Lower lobe of right lung (tissue), 2 donors: ENCODE measurements around the gene LDB2. TPM values are rescaled to one million over a fixed set of nuclear protein-coding genes. Genes with fewer than 3 reads are reported as not detected.

Experiments
- ATAC-seq, 2 donors: fragments of 200-7000 bp; cut with Tn5 transposase; one replicate each; pipeline ENCODE4 v1.9.1; 2020 to 2022; ENCODE audit warnings: mild to moderate bottlenecking in 2 of 2, moderate library complexity in 2 of 2
- DNase-seq: peaks from one replicate; pipeline ENCODE4 v3.0.0-alpha.2; 2020
- H3K27ac ChIP-seq: fragments of 200-600 bp; one replicate; pipeline ENCODE4 v1.8.0; 2022
- H3K27me3 ChIP-seq: fragments of 200-600 bp; one replicate; pipeline ENCODE4 v1.8.0; 2022; ENCODE audit warnings: low read depth
- H3K36me3 ChIP-seq: fragments of 200-600 bp; one replicate; pipeline ENCODE4 v1.8.0; 2022; ENCODE audit warnings: mild to moderate bottlenecking
- H3K4me1 ChIP-seq: fragments of 200-600 bp; one replicate; pipeline ENCODE4 v1.8.0; 2022
- H3K4me3 ChIP-seq: fragments of 200-600 bp; one replicate; pipeline ENCODE4 v1.8.0; 2022; ENCODE audit warnings: mild to moderate bottlenecking
- H3K9me3 ChIP-seq: fragments of 200-600 bp; one replicate; pipeline ENCODE4 v1.8.0; 2022
- intact Hi-C: fragments of 100-400 bp; cut with DNase I; formaldehyde crosslinking; loops from one replicate; pipeline ENCODE4 v1.11.0; 2022
- total RNA-seq: library from RNA; stranded (reverse); fragmentation: NEBNext Ultra II Directional; extraction: Animal tissue kit (Norgen Biotek cat#: 25700); gene quantifications from one replicate; pipeline ENCODE4 v1.2.1, GENCODE V29; 2021
- TF ChIP-seq, protein P1 (sequence below): fragments of 200-600 bp; IDR thresholded peaks from one replicate; pipeline ENCODE4 v1.8.0; 2022; ENCODE audit warnings: antibody characterized with exemption, mild to moderate bottlenecking
- donor health status: DM: no; HTN: yes; CAD: no; lungs with severe emphysema.

LDB2 gene
- total RNA-seq, 1 donor from 2014 or later: 113 TPM

- ATAC-seq: no peak
- H3K4me3 ChIP-seq: no peak overlapping the region
- no peaks in the 10 kb centered on the region for H3K27me3 ChIP-seq
- no peak for DNase-seq
- H3K9me3 ChIP-seq: no peaks in the 10 kb centered on the region
- no peaks in the 10 kb centered on the region for H3K4me1 ChIP-seq
- intact Hi-C loops: no loop called here
- TF ChIP-seq, protein P1, sequence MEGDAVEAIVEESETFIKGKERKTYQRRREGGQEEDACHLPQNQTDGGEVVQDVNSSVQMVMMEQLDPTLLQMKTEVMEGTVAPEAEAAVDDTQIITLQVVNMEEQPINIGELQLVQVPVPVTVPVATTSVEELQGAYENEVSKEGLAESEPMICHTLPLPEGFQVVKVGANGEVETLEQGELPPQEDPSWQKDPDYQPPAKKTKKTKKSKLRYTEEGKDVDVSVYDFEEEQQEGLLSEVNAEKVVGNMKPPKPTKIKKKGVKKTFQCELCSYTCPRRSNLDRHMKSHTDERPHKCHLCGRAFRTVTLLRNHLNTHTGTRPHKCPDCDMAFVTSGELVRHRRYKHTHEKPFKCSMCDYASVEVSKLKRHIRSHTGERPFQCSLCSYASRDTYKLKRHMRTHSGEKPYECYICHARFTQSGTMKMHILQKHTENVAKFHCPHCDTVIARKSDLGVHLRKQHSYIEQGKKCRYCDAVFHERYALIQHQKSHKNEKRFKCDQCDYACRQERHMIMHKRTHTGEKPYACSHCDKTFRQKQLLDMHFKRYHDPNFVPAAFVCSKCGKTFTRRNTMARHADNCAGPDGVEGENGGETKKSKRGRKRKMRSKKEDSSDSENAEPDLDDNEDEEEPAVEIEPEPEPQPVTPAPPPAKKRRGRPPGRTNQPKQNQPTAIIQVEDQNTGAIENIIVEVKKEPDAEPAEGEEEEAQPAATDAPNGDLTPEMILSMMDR: no peak
- H3K27ac ChIP-seq: no peak overlapping the region
- H3K36me3 ChIP-seq: no peaks in the 10 kb centered on the region
These were observed 158.3 kb downstream of the LDB2 start for GRCh38 chr4:16739997-16740624.

- Histone ChIP-seq H3K4me3 (no peak overlapping the region), H3K4me1 (no peaks in the 10 kb centered on the region), H3K27ac (no peak overlapping the region), H3K36me3 (no peaks in the 10 kb centered on the region), H3K9me3 (no peaks in the 10 kb centered on the region), H3K27me3 (no peaks in the 10 kb centered on the region)
- DNase-seq: no peak
- TF ChIP-seq, protein P1: no peak
- intact Hi-C loops: no loop called here
- no peak for ATAC-seq
These were observed 159.9 kb downstream of the LDB2 start for GRCh38 chr4:16738558-16738957.

DNA sequence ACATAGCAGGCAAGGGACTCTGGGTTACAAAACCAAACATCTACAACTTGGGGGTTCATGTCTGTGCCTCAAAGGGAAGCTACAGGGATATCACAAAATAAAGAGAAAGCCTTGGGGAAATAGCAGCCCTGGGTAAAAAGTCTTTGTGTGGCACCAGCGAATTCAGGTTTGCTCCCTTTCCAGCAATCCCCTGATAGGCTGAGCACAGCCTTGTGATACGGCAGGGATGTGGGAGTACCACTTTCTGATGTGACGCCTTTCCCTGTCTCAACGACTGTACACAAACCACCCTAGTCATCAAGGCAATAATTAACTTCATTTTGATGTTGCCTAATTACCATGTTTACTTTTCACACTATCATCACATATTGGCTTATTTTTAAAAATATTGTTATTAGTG lies 164.9 kb downstream of the LDB2 start:
- ATAC-seq (no peak), DNase-seq (no peak)
- no peak overlapping the region for H3K4me3 ChIP-seq
- TF ChIP-seq, protein P1: no peak
- no peaks in the 10 kb centered on the region for H3K9me3 ChIP-seq
- intact Hi-C loops: no loop called here
- H3K27me3 ChIP-seq: no peaks in the 10 kb centered on the region
- H3K4me1 ChIP-seq: no peaks in the 10 kb centered on the region
- H3K27ac ChIP-seq: no peak overlapping the region
- no peaks in the 10 kb centered on the region for H3K36me3 ChIP-seq

DNA sequence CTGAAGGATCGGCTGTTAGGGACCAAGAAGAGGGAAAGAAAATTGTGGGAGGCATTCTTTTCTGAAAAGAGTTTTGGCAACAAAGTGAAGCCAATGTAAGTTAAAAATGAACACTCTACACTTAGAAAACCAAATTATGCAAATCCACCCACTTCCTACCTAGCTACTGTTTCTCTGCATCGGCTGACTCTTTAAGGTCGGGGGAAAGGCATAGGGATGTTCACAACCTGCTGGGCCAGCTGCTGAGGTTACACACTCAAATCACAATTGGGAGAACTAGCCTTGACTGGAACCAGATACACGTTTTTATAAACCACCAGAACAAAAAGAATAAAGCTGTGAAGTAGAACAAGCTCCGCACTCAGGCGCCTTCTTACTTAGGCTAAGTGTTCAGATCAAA lies 165.7 kb downstream of the LDB2 start:
- TF ChIP-seq, protein P1: no peak
- H3K27me3 ChIP-seq: no peaks in the 10 kb centered on the region
- no peak overlapping the region for H3K27ac ChIP-seq
- no peak for ATAC-seq
- H3K4me3 ChIP-seq: no peak overlapping the region
- no peaks in the 10 kb centered on the region for H3K9me3 ChIP-seq
- DNase-seq: no peak
- no peaks in the 10 kb centered on the region for H3K4me1 ChIP-seq
- H3K36me3 ChIP-seq: no peaks in the 10 kb centered on the region
- intact Hi-C loops: no loop called here

- ATAC-seq (no peak), DNase-seq (no peak)
- no peak overlapping the region for H3K4me3 ChIP-seq
These were observed 166.6 kb downstream of the LDB2 start for GRCh38 chr4:16731776-16732380.

More at GRCh38 chr4:16731776-16732380, 166.6 kb downstream of the LDB2 start:
- peaks cover 5% of the 10 kb centered on the region for H3K36me3 ChIP-seq
- TF ChIP-seq, protein P1: no peak
- H3K27ac ChIP-seq: no peak overlapping the region
- H3K27me3 ChIP-seq: no peaks in the 10 kb centered on the region
- H3K9me3 ChIP-seq: no peaks in the 10 kb centered on the region
- intact Hi-C loops: no loop called here
- H3K4me1 ChIP-seq: no peaks in the 10 kb centered on the region
